Measurements from ENCODE around the gene CPLANE1. TPM values are rescaled to one million over a fixed set of nuclear protein-coding genes. Genes with fewer than 3 reads are reported as not detected.

The CPLANE1 gene
- total and polyA plus RNA-seq, 9 of the 15 experiments (the other 6 are each of a cell fraction or from before 2014, with no cell fraction given): under 0.01 to 0.27 (median 0.08) TPM; not detected in 2

DNA sequence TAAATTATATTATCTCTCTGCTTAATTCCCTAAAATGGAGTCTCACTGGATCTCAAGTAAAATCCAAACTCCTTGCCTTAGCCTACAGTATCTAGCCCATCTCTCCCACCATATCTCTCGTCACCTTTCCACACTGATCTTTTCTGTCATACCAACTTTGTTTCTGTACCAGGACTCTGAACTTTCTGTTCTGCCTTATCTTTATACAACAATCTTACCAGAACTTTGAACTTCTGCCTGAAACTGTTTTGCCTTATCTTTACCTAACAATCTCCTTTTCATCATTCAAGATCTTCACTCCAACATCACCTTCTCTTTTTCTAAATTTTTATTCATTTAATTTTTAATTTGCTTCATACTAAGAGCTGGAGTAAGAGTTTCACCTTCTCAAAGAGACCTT, 139.0 kb downstream of the CPLANE1 start (continued):
- no peak for TF ChIP-seq AFF4 (CRISPR knock-in tag; IDR thresholded peaks at IDR 0.05)

DNA sequence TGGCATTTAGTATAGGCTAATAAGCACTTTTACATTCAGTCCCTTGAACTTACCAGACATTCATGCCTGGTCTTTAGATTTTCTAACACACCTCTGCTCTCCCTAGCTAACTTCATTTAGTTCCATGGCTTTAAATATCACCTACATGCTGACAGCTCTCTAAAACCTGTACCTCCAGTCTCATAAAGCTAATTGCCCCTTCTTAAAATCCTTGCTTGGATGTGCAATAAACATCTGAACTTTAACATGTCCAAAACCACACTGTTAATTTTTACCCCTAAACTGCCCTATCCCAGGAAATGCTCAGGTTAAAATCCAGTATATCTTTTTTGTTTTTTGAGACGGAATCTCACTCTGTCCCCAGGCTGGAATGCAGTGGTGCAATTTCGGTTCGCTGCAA, 139.8 kb downstream of the CPLANE1 start:
- POLR2A ChIA-PET: no interaction called here
- WGBS (ENCODE audit: insufficient coverage, low coverage, missing lambda C conversion rate): 2% methylated on average over 3 of the region's 3 CpGs

More for the DNA sequence above, 139.8 kb downstream of the CPLANE1 start:
- CTCF ChIA-PET (ENCODE audit: low intra/inter-chr PET ratio): no interaction called here
- H3K9me1 ChIP-seq (ENCODE audit: control insufficient read depth, insufficient read depth, low read length): no peaks in the 10 kb centered on the region
- no peaks in the 10 kb centered on the region for H3K4me1 ChIP-seq (replicated peaks in 1 of 2; ENCODE audit: control insufficient read depth in 2 of 2, insufficient read depth in 2 of 2, low read length in 2 of 2)
- no peaks in the 10 kb centered on the region for H3K79me2 ChIP-seq (ENCODE audit: control insufficient read depth, insufficient read depth, low read length)
- H4K20me1 ChIP-seq (replicated peaks; ENCODE audit: control insufficient read depth, insufficient read depth, low read length): no peaks in the 10 kb centered on the region
- no TSS peak for BruUV-seq (replicated peaks)
- H3K36me3 ChIP-seq (ENCODE audit: control insufficient read depth, insufficient read depth, low read length): no peaks in the 10 kb centered on the region
- H3K9ac ChIP-seq (ENCODE audit: insufficient read depth in 1 of 2, low read depth in 2 of 2, low read length in 2 of 2): no peak overlapping the region
- H3K27ac ChIP-seq (ENCODE audit: extremely low read depth, low read depth, low read length): no peak overlapping the region
- FAIRE-seq: no peak
- no peak overlapping the region for H3K4me3 ChIP-seq
- intact Hi-C loops (cut with micrococcal nuclease): no loop called here
- no peak overlapping the region for H3K4me2 ChIP-seq (ENCODE audit: insufficient read depth, low read length)
- in situ Hi-C loops (cut with MboI): no loop called here
- H3K27me3 ChIP-seq (ENCODE audit: control insufficient read depth in 2 of 2, insufficient read depth in 2 of 2, low read length in 2 of 2): peaks cover 4 to 6% of the 10 kb centered on the region in 2 experiments; a peak in 2 of 5 replicates
- no peak for TF ChIP-seq TFAP4 (CRISPR knock-in tag; IDR thresholded peaks at IDR 0.05; ENCODE audit: borderline replicate concordance)
- no peak for TF ChIP-seq PHB2 (IDR thresholded peaks at IDR 0.05; ENCODE audit: low read depth)
- no peak for TF ChIP-seq C11orf30 (IDR thresholded peaks at IDR 0.05; ENCODE audit: low read depth)
- no peak for TF ChIP-seq HDAC1 (IDR thresholded peaks at IDR 0.05)
- TF ChIP-seq MEF2D (tag; conservative IDR thresholded peaks at IDR 0.05; ENCODE audit: low read depth): no peak
- TF ChIP-seq STAT6 (CRISPR knock-in tag; IDR thresholded peaks at IDR 0.05): no peak
- no peak for TF ChIP-seq HEY1 (CRISPR knock-in tag; IDR thresholded peaks at IDR 0.05; ENCODE audit: borderline replicate concordance)
- TF ChIP-seq ZNF76 (CRISPR knock-in tag; IDR thresholded peaks at IDR 0.05; ENCODE audit: borderline replicate concordance): no peak
- H2AFZ ChIP-seq (ENCODE audit: low read depth, low read length): no peak overlapping the region
- DNase-seq (ENCODE audit: extremely low read depth in 1 of 4, low spot score in 3 of 4): no peak
- no peak; the same call in 2 of the 3 replicates for ATAC-seq
- no peaks in the 10 kb centered on the region for H3K9me3 ChIP-seq (replicated peaks; ENCODE audit: control insufficient read depth, insufficient read depth, low read depth, low read length)
